ENCODE measurements around the gene EMC8.

Gene EMC8

GRCh38 chr16:85840395-85840794, 41.1 kb upstream of the EMC8 start:
- no peaks in the 10 kb centered on the region for H3K79me2 ChIP-seq (ENCODE audit: control insufficient read depth, insufficient read depth, low read length, poor library complexity)
- H4K12ac ChIP-seq (ENCODE audit: low read depth, low read length), result no peak overlapping the region
- H3K36me3 ChIP-seq (ENCODE audit: control insufficient read depth in 1 of 2, insufficient read depth in 2 of 2, low read length in 2 of 2), result no peaks in the 10 kb centered on the region
- peaks cover 5% of the 10 kb centered on the region for H3K9me3 ChIP-seq (ENCODE audit: insufficient read depth, low read depth, low read length)
- H2AFZ ChIP-seq (ENCODE audit: insufficient read depth, low read length, poor library complexity), result no peak overlapping the region
- H2AK5ac ChIP-seq (ENCODE audit: low read length), result no peak overlapping the region
- no peak for DNase-seq
- H3K27me3 ChIP-seq (ENCODE audit: insufficient read depth, low read length), result peaks cover 2% of the 10 kb centered on the region
- no peak overlapping the region for H2BK120ac ChIP-seq (ENCODE audit: insufficient read depth, low read length, poor library complexity)
- H3K4me1 ChIP-seq (ENCODE audit: control insufficient read depth in 1 of 2, insufficient read depth in 2 of 2, low read length in 2 of 2), result peaks cover 3 to 6% of the 10 kb centered on the region in 2 experiments
- H2BK5ac ChIP-seq (ENCODE audit: low read depth, low read length, poor library complexity), result no peak overlapping the region
- H3K23ac ChIP-seq (ENCODE audit: low read length), result no peak overlapping the region
- no peak overlapping the region for H3K4ac ChIP-seq (ENCODE audit: low read depth, low read length)
- H4K8ac ChIP-seq (ENCODE audit: low read depth, low read length), result no peak overlapping the region
- H2BK12ac ChIP-seq (ENCODE audit: low read length), result no peak overlapping the region
- no peak overlapping the region for H3K4me2 ChIP-seq (ENCODE audit: low read length)
- H3K9ac ChIP-seq (ENCODE audit: low read length), result no peak overlapping the region
- no peak overlapping the region for H4K91ac ChIP-seq (ENCODE audit: low read depth, low read length)
- no peak overlapping the region for H3K14ac ChIP-seq (ENCODE audit: low read length)
- H3K79me1 ChIP-seq (ENCODE audit: low read length), result no peaks in the 10 kb centered on the region
- H3K4me3 ChIP-seq (ENCODE audit: low read depth, low read length), result no peak overlapping the region
- WGBS (ENCODE audit: extremely low coverage, insufficient coverage, insufficient read length), result no CpG with 5 or more reads among the region's 9 CpGs
- no peak overlapping the region for H3K18ac ChIP-seq (ENCODE audit: low read length)
- H3K27ac ChIP-seq (ENCODE audit: low read depth, low read length), result no peak overlapping the region

GRCh38 chr16:85839681-85840240, 40.4 kb upstream of the EMC8 start:
- no CpG with 5 or more reads among the region's 24 CpGs for WGBS (ENCODE audit: extremely low coverage, insufficient coverage, insufficient read length)
- H3K18ac ChIP-seq (ENCODE audit: low read length), result no peak overlapping the region
- H2BK5ac ChIP-seq (ENCODE audit: low read depth, low read length, poor library complexity), result no peak overlapping the region
- no peak overlapping the region for H3K4me3 ChIP-seq (ENCODE audit: low read depth, low read length)
- no peak overlapping the region for H3K27ac ChIP-seq (ENCODE audit: low read depth, low read length)
- no peak overlapping the region for H4K12ac ChIP-seq (ENCODE audit: low read depth, low read length)
- no peak overlapping the region for H3K14ac ChIP-seq (ENCODE audit: low read length)
- H3K9me3 ChIP-seq (ENCODE audit: insufficient read depth, low read depth, low read length), result peaks cover 5% of the 10 kb centered on the region
- H4K91ac ChIP-seq (ENCODE audit: low read depth, low read length), result no peak overlapping the region
- no peaks in the 10 kb centered on the region for H3K79me2 ChIP-seq (ENCODE audit: control insufficient read depth, insufficient read depth, low read length, poor library complexity)
- no peak overlapping the region for H3K4me2 ChIP-seq (ENCODE audit: low read length)
- H3K23ac ChIP-seq (ENCODE audit: low read length), result no peak overlapping the region
- peaks cover 2% of the 10 kb centered on the region for H3K27me3 ChIP-seq (ENCODE audit: insufficient read depth, low read length)
- H2AFZ ChIP-seq (ENCODE audit: insufficient read depth, low read length, poor library complexity), result no peak overlapping the region
- H3K4me1 ChIP-seq (ENCODE audit: control insufficient read depth in 1 of 2, insufficient read depth in 2 of 2, low read length in 2 of 2), result peaks cover 3 to 6% of the 10 kb centered on the region in 2 experiments
- H3K9ac ChIP-seq (ENCODE audit: low read length), result no peak overlapping the region
- H2BK12ac ChIP-seq (ENCODE audit: low read length), result no peak overlapping the region
- no peak overlapping the region for H2BK120ac ChIP-seq (ENCODE audit: insufficient read depth, low read length, poor library complexity)
- no peaks in the 10 kb centered on the region for H3K79me1 ChIP-seq (ENCODE audit: low read length)
- no peak overlapping the region for H4K8ac ChIP-seq (ENCODE audit: low read depth, low read length)
- DNase-seq, result no peak
- H3K4ac ChIP-seq (ENCODE audit: low read depth, low read length), result no peak overlapping the region
- no peak overlapping the region for H2AK5ac ChIP-seq (ENCODE audit: low read length)
- no peaks in the 10 kb centered on the region for H3K36me3 ChIP-seq (ENCODE audit: control insufficient read depth in 1 of 2, insufficient read depth in 2 of 2, low read length in 2 of 2)

- H4K12ac ChIP-seq (ENCODE audit: low read depth, low read length), result no peak overlapping the region
- no peak for DNase-seq
- H2BK5ac ChIP-seq (ENCODE audit: low read depth, low read length, poor library complexity), result no peak overlapping the region
- H2AK5ac ChIP-seq (ENCODE audit: low read length), result no peak overlapping the region
- no peak overlapping the region for H2AFZ ChIP-seq (ENCODE audit: insufficient read depth, low read length, poor library complexity)
- no CpG with 5 or more reads among the region's 21 CpGs for WGBS (ENCODE audit: extremely low coverage, insufficient coverage, insufficient read length)
- H3K23ac ChIP-seq (ENCODE audit: low read length), result no peak overlapping the region
- H3K79me1 ChIP-seq (ENCODE audit: low read length), result no peaks in the 10 kb centered on the region
- no peaks in the 10 kb centered on the region for H3K36me3 ChIP-seq (ENCODE audit: control insufficient read depth in 1 of 2, insufficient read depth in 2 of 2, low read length in 2 of 2)
- no peaks in the 10 kb centered on the region for H3K79me2 ChIP-seq (ENCODE audit: control insufficient read depth, insufficient read depth, low read length, poor library complexity)
- H3K27me3 ChIP-seq (ENCODE audit: insufficient read depth, low read length), result peaks cover 2% of the 10 kb centered on the region
- H4K8ac ChIP-seq (ENCODE audit: low read depth, low read length), result no peak overlapping the region
- no peak overlapping the region for H3K18ac ChIP-seq (ENCODE audit: low read length)
- no peak overlapping the region for H4K91ac ChIP-seq (ENCODE audit: low read depth, low read length)
- peaks cover 6% of the 10 kb centered on the region for H3K9me3 ChIP-seq (ENCODE audit: insufficient read depth, low read depth, low read length)
- no peak overlapping the region for H3K27ac ChIP-seq (ENCODE audit: low read depth, low read length)
- no peak overlapping the region for H3K4me2 ChIP-seq (ENCODE audit: low read length)
- no peak overlapping the region for H3K14ac ChIP-seq (ENCODE audit: low read length)
- H3K4ac ChIP-seq (ENCODE audit: low read depth, low read length), result no peak overlapping the region
- peaks cover 3 to 6% of the 10 kb centered on the region in 2 experiments for H3K4me1 ChIP-seq (ENCODE audit: control insufficient read depth in 1 of 2, insufficient read depth in 2 of 2, low read length in 2 of 2)
- no peak overlapping the region for H3K4me3 ChIP-seq (ENCODE audit: low read depth, low read length)
- no peak overlapping the region for H2BK120ac ChIP-seq (ENCODE audit: insufficient read depth, low read length, poor library complexity)
- no peak overlapping the region for H3K9ac ChIP-seq (ENCODE audit: low read length)
- no peak overlapping the region for H2BK12ac ChIP-seq (ENCODE audit: low read length)
Observed at GRCh38 chr16:85838876-85839585, 39.7 kb upstream of the EMC8 start.

DNA sequence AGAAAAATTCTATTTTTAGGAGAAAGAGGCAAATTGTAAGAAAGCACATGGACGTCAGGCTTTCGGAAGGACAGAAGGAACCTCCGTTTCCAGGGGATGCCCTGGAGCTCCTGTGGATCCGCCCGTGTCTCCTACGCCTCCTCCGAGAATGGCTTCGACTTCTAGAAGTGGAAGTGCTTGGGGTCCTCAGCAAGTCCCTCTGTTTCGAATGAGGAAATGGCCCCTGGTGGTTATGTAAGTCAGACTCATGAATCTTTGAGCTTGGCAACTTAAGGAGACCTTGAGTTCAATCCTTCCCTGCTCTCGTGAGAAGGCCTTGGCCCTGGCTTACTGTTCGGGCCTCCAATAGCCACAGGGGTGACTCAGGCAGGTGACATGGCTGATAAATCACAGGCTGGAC, 39.0 kb upstream of the EMC8 start:
- no CpG with 5 or more reads among the region's 11 CpGs for WGBS (ENCODE audit: extremely low coverage, insufficient coverage, insufficient read length)
- DNase-seq, result peak; percentile 11 to 37
- H3K79me1 ChIP-seq (ENCODE audit: low read length), result no peaks in the 10 kb centered on the region

More for the DNA sequence above, 39.0 kb upstream of the EMC8 start:
- Histone ChIP-seq H3K23ac (ENCODE audit: low read length) (no peak overlapping the region), H4K91ac (ENCODE audit: low read depth, low read length) (no peak overlapping the region), H4K8ac (ENCODE audit: low read depth, low read length) (no peak overlapping the region), H3K36me3 (ENCODE audit: control insufficient read depth in 1 of 2, insufficient read depth in 2 of 2, low read length in 2 of 2) (no peaks in the 10 kb centered on the region), H2AK5ac (ENCODE audit: low read length) (no peak overlapping the region), H3K18ac (ENCODE audit: low read length) (no peak overlapping the region), H2BK120ac (ENCODE audit: insufficient read depth, low read length, poor library complexity) (no peak overlapping the region), H3K4ac (ENCODE audit: low read depth, low read length) (no peak overlapping the region), H3K9me3 (ENCODE audit: insufficient read depth, low read depth, low read length) (peaks cover 10% of the 10 kb centered on the region), H3K27ac (ENCODE audit: low read depth, low read length) (no peak overlapping the region), H3K4me3 (ENCODE audit: low read depth, low read length) (no peak overlapping the region), H3K79me2 (ENCODE audit: control insufficient read depth, insufficient read depth, low read length, poor library complexity) (no peaks in the 10 kb centered on the region), H2BK12ac (ENCODE audit: low read length) (no peak overlapping the region), H3K14ac (ENCODE audit: low read length) (no peak overlapping the region), H3K9ac (ENCODE audit: low read length) (no peak overlapping the region), H3K4me2 (ENCODE audit: low read length) (no peak overlapping the region), H2AFZ (ENCODE audit: insufficient read depth, low read length, poor library complexity) (no peak overlapping the region), H4K12ac (ENCODE audit: low read depth, low read length) (no peak overlapping the region), H3K4me1 (ENCODE audit: control insufficient read depth in 1 of 2, insufficient read depth in 2 of 2, low read length in 2 of 2) (peaks cover 3 to 6% of the 10 kb centered on the region in 2 experiments), H3K27me3 (ENCODE audit: insufficient read depth, low read length) (peaks cover 2% of the 10 kb centered on the region), H2BK5ac (ENCODE audit: low read depth, low read length, poor library complexity) (no peak overlapping the region)

Measured in trophoblast cell (in vitro differentiated cells and primary cell).